ENCODE data around the gene DNAH2.

DNA sequence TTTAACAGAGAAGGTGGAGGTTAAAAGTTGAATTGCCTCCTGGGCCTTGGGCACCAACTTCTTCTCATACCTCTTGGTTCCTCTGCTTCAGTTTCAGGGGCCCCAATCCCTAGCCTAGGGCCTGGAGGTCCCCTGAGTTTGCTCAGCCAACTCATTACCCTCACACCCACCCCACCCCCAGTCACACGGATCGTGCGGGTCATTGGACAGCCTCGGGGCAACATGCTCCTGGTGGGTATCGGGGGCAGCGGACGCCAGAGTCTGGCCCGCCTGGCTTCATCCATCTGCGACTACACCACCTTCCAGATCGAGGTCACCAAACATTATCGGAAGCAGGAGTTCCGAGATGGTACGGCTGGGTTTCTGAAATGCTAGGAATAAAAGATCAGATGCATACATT, 80.4 kb downstream of the DNAH2 start:
- TF ChIP-seq, protein P1, sequence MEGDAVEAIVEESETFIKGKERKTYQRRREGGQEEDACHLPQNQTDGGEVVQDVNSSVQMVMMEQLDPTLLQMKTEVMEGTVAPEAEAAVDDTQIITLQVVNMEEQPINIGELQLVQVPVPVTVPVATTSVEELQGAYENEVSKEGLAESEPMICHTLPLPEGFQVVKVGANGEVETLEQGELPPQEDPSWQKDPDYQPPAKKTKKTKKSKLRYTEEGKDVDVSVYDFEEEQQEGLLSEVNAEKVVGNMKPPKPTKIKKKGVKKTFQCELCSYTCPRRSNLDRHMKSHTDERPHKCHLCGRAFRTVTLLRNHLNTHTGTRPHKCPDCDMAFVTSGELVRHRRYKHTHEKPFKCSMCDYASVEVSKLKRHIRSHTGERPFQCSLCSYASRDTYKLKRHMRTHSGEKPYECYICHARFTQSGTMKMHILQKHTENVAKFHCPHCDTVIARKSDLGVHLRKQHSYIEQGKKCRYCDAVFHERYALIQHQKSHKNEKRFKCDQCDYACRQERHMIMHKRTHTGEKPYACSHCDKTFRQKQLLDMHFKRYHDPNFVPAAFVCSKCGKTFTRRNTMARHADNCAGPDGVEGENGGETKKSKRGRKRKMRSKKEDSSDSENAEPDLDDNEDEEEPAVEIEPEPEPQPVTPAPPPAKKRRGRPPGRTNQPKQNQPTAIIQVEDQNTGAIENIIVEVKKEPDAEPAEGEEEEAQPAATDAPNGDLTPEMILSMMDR (IDR thresholded peaks at IDR 0.05) = no peak
- TF ChIP-seq POLR2AphosphoS5 (IDR thresholded peaks at IDR 0.05) (no peak), POLR2A (IDR thresholded peaks at IDR 0.05) (no peak)
